Heart left ventricle (tissue), 13 donors: Measurements from ENCODE around the gene KRTAP5-10.

ENCODE experiments used
- CTCF ChIP-seq, 12 donors: fragments of 200-600 bp; sonication (generic) in 4 of 12; IDR thresholded peaks; one replicate each; pipeline versions ENCODE4 v1.5.0 to v1.8.0; 2018 to 2022; ENCODE audit warnings: antibody characterized with exemption in 12 of 12, mild to moderate bottlenecking in 5 of 12
- POLR2A ChIP-seq, 2 donors: fragments of 450-650 bp; IDR thresholded peaks; one replicate each; pipeline ENCODE4 v1.6.1; 2017; ENCODE audit warnings: antibody characterized with exemption in 2 of 2, mild to moderate bottlenecking in 2 of 2, moderate library complexity in 2 of 2
- donor health status: ischemic (EF 13 %, LVEDD 7.1; RV severe dilation, severe dysfunction).
- donor health status: DM: no; HTN: yes; CAD: no.
- donor health status: DM: no; HTN: no; CAD: no.
- donor health status: ischemic (EF 25% LVEDD 6.9; RV normal size, moderate dysfunction).
- donor health status: ischemic (EF 25% LVEDD 5.7; RV mildly dilated, moderate dysfunction).
- donor health status: ischemic (EF 35%, LVEDD 5.7; RV mildly dilated, moderate dysfunction).
- donor health status: nonischemic (EF 11% LVEDD 7.7; RV severe dilation, severe dysfunction).
- donor health status: DM: yes; HTN: yes; CAD: no.
- donor health status: PGD.
- donor health status: ischemic (EF 29% LVEDD 5.4; RV normal size, mild dysfunction).
- donor health status: nonischemic (EF 23%, LVEDD 6.1; RV moderate dilation, normal function).

GRCh38 chr11:71532036-71532610 is 33.2 kb upstream of the KRTAP5-10 start:
- no peak for TF ChIP-seq CTCF (IDR thresholded peaks at IDR 0.05)
- TF ChIP-seq POLR2A (IDR thresholded peaks at IDR 0.05): no peak
